SK-N-MC (cell line): Measurements from ENCODE around the gene P2RY6.

Source experiments
- EZH2 ChIP-seq: fragments of 200-600 bp; sonication (generic); IDR thresholded peaks from one replicate; pipeline ENCODE4 v1.6.1; 2017; ENCODE audit warnings: antibody characterized with exemption
- POLR2AphosphoS5 ChIP-seq: IDR thresholded peaks from 2 replicates; pipeline ENCODE4 v1.6.1; 2012; ENCODE audit warnings: mild to moderate bottlenecking, low read depth, low read length, borderline replicate concordance

- TF ChIP-seq POLR2AphosphoS5: no peak
- no peak for TF ChIP-seq EZH2
These were observed 61.7 kb downstream of the P2RY6 start for GRCh38 chr11:73333640-73334383.
